Naive thymus-derived CD4-positive, alpha-beta T cell (primary cell): Measurements from ENCODE around the gene SERPINE2. TPM values are rescaled to one million over a fixed set of nuclear protein-coding genes. Genes with fewer than 3 reads are reported as not detected.
A peak's percentile ranks its signal among the peaks of the same experiment; 100 is the strongest.
"Not testable (repeated sequence)": the region's sequence is repeated elsewhere in the genome, so short reads cannot be mapped to it uniquely, and the experiment has no call there.

Source experiments
- ATAC-seq: fragments of 150-1000 bp; cut with Tn5 transposase; 2 replicates; pipeline ENCODE4 v1.10.0; 2021; ENCODE audit warnings: mild to moderate bottlenecking, moderate library complexity
- CTCF ChIA-PET: fragments of 350-600 bp; sonication (Branson Sonifier 250); formaldehyde crosslinking; loops from one replicate; lab custom pipeline; 2021; ENCODE audit warnings: antibody characterized with exemption; lab: Charles Lee
- POLR2A ChIA-PET: fragments of 350-600 bp; sonication (Branson Sonifier 250); formaldehyde crosslinking; loops from one replicate; lab custom pipeline; 2021; ENCODE audit warnings: antibody characterized with exemption, inconsistent platforms; lab: Charles Lee
- DNase-seq, 9 donors: peaks; one replicate each; pipeline versions ENCODE4 v3.0.0 to v3.0.0-alpha.2; 2020 to 2022; ENCODE audit warnings: mixed read lengths in 1 of 9
- H3K27ac ChIP-seq: one replicate; pipeline ENCODE4 v1.7.0; 2013; ENCODE audit warnings: mild to moderate bottlenecking, low read depth, low read length, moderate library complexity
- H3K27me3 ChIP-seq, 2 donors: one replicate each; pipeline ENCODE4 v1.7.0; 2013; ENCODE audit warnings: low read length in 2 of 2, mild to moderate bottlenecking in 2 of 2, moderate library complexity in 2 of 2; ENCODE audit not compliant: control insufficient read depth in 2 of 2, insufficient read depth in 2 of 2
- H3K36me3 ChIP-seq, 3 experiments: 1 replicate in 2 of 3; 2 replicates in 1 of 3; pipeline ENCODE4 v1.7.0; 2013; ENCODE audit warnings: low read length in 3 of 3, mild to moderate bottlenecking in 3 of 3, moderate library complexity in 1 of 3; ENCODE audit not compliant: insufficient read depth in 3 of 3, control insufficient read depth in 2 of 3
- H3K4me1 ChIP-seq, 2 donors: one replicate each; pipeline ENCODE4 v1.7.0; 2013; ENCODE audit warnings: low read length in 2 of 2, mild to moderate bottlenecking in 2 of 2, moderate library complexity in 1 of 2; ENCODE audit not compliant: control insufficient read depth in 2 of 2, insufficient read depth in 2 of 2
- H3K4me3 ChIP-seq: 2 replicates; pipeline ENCODE4 v1.7.0; 2013; ENCODE audit warnings: mild to moderate bottlenecking, low read length
- H3K9me3 ChIP-seq, 3 experiments: 1 replicate in 2 of 3; 2 replicates in 1 of 3; pipeline ENCODE4 v1.7.0; 2013; ENCODE audit warnings: low read length in 3 of 3; ENCODE audit not compliant: control insufficient read depth in 2 of 3
- H3K27ac Mint-ChIP-seq, 9 donors: one replicate each; pipeline ENCODE4 v1.8.0; 2020 to 2022; ENCODE audit warnings: mixed read lengths in 9 of 9, mild to moderate bottlenecking in 8 of 9, moderate library complexity in 5 of 9, inconsistent platforms in 2 of 9
- H3K27me3 Mint-ChIP-seq, 5 donors: one replicate each; pipeline ENCODE4 v1.8.0; 2021 to 2022; ENCODE audit warnings: mixed read lengths in 5 of 5, mild to moderate bottlenecking in 1 of 5
- H3K36me3 Mint-ChIP-seq, 5 donors: one replicate each; pipeline ENCODE4 v1.8.0; 2020 to 2022; ENCODE audit warnings: mixed read lengths in 5 of 5, mild to moderate bottlenecking in 3 of 5, inconsistent platforms in 1 of 5
- H3K4me1 Mint-ChIP-seq, 7 donors: one replicate each; pipeline ENCODE4 v1.8.0; 2020 to 2022; ENCODE audit warnings: mixed read lengths in 7 of 7, mild to moderate bottlenecking in 3 of 7, inconsistent platforms in 1 of 7
- H3K4me3 Mint-ChIP-seq, 10 donors: one replicate each; pipeline ENCODE4 v1.8.0; 2020 to 2022; ENCODE audit warnings: mild to moderate bottlenecking in 10 of 10, mixed read lengths in 10 of 10, moderate library complexity in 6 of 10, inconsistent platforms in 2 of 10
- H3K9me3 Mint-ChIP-seq, 11 donors: one replicate each; pipeline ENCODE4 v1.8.0; 2020 to 2022; ENCODE audit warnings: mixed read lengths in 11 of 11, mild to moderate bottlenecking in 4 of 11, inconsistent platforms in 1 of 11, moderate library complexity in 1 of 11
- intact Hi-C, 2 donors: fragments of 100-400 bp; cut with micrococcal nuclease; formaldehyde crosslinking; loops; one replicate each; pipeline ENCODE4 v1.15.1; 2023
- polyA plus RNA-seq, 2 donors: library from polyadenylated mRNA; unstranded; fragments of 300-500 nt; fragmentation: Illumina TruSeq; gene quantifications; one replicate each; pipeline ENCODE4 v1.2.3, GENCODE V29; 2021
- total RNA-seq, 6 experiments: library from RNA in 5 of 6; stranded (reverse) in 5 of 6; gene quantifications; 1 replicate in 5 of 6; 2 replicates in 1 of 6; pipeline ENCODE4 v1.2.3 and lab custom pipeline; 2021 to 2026

The SERPINE2 gene
- total and polyA plus RNA-seq, 7 experiments from 2014 or later: 5.2 to 46.7 (median 14.7) TPM

DNA sequence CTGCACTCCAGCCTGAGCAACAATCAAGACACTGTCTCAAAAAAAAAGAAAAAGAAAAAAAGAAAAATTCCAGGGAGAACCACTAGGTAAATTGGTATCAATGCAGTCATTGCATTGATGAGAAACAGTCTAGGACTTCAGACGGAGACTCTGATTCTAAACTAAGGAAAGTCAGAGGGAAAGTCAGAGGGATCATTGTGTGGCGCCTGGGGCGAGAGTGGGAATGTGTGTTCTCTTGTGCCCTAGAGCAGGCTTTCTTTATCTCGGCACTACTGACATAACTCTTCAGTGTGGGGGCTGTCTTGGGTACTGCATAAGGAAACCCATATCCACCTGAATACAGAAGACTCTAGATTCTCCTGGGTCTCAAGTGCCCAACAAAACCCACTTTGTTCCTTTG, 24.8 kb downstream of the SERPINE2 start:
- Histone ChIP-seq H3K9me3 (no peaks in the 10 kb centered on the region), H3K27me3 (no peaks in the 10 kb centered on the region), H3K4me3 (no peak overlapping the region), H3K4me1 (peaks cover 0 to 4% of the 10 kb centered on the region in 2 donors), H3K27ac (no peak overlapping the region), H3K36me3 (no peaks in the 10 kb centered on the region)
- ChIA-PET POLR2A (no interaction called here), CTCF (no interaction called here)
- Mint-ChIP-seq H3K27me3 (no peaks in the 10 kb centered on the region), H3K36me3 (peaks cover 0 to 13% (median 3%) of the 10 kb centered on the region in 5 donors), H3K9me3 (peaks cover 0 to 7% (median 0%) of the 10 kb centered on the region in 11 donors), H3K4me1 (peaks cover 11 to 37% (median 30%) of the 10 kb centered on the region in 7 donors), H3K4me3 (no peak overlapping the region), H3K27ac (no peak overlapping the region)
- intact Hi-C loops: no loop called here
- no peak for ATAC-seq
- no peak for DNase-seq

- Mint-ChIP-seq H3K4me1 (peaks cover 8 to 30% (median 21%) of the 10 kb centered on the region in 7 donors), H3K36me3 (peaks cover 0 to 10% (median 3%) of the 10 kb centered on the region in 5 donors), H3K4me3 (no peak overlapping the region), H3K27ac (no peak overlapping the region), H3K9me3 (peaks cover 0 to 7% (median 0%) of the 10 kb centered on the region in 11 donors), H3K27me3 (no peaks in the 10 kb centered on the region)
- Histone ChIP-seq H3K36me3 (no peaks in the 10 kb centered on the region), H3K4me1 (peaks cover 0 to 3% of the 10 kb centered on the region in 2 donors), H3K4me3 (no peak overlapping the region), H3K27me3 (no peaks in the 10 kb centered on the region), H3K27ac (no peak overlapping the region), H3K9me3 (no peaks in the 10 kb centered on the region)
- no peak for DNase-seq
- intact Hi-C loops: no loop called here
- POLR2A ChIA-PET: no interaction called here
- no peak for ATAC-seq
- CTCF ChIA-PET: no interaction called here
Measured at GRCh38 chr2:224011837-224012236, 27.2 kb downstream of the SERPINE2 start.

DNA sequence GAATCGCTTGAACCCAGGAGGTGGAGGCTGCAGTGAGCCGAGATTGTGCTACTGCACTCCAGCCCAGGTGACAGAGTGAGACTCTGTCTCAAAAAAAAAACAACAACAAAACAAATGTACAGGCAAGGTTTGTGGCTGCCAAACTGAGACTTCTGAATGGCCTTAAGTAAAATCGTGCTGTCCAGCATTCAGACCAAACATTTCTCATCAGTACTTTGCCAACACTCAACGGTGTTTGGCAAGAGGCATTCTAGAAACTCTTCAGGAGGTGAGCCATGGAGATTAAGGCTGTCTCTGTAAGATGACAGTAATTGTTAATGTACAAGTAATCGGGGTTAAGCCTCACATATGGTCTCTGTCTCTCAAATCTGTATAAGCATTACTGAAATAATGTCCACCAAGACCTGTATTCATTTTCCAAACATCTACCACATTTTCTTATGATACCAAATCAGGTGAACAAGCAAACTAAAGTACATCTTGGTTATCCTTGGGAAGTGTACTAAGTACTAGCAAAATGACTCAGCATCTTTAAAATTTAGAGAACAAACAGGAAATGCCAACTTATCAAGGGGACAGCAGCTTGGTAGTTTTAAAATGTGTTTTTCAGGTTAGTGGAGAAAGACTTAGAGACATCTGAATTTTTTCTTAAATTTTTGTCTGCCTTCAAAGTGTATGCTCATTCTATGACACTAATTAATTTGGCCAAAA, 29.3 kb downstream of the SERPINE2 start:
- Histone ChIP-seq H3K27ac (no peak overlapping the region), H3K27me3 (no peaks in the 10 kb centered on the region), H3K36me3 (no peaks in the 10 kb centered on the region), H3K9me3 (no peaks in the 10 kb centered on the region), H3K4me3 (no peak overlapping the region), H3K4me1 (no peaks in the 10 kb centered on the region)
- Mint-ChIP-seq H3K4me3 (peak overlapping the region in 1 of 10 donors; percentile 25), H3K9me3 (peaks cover 0 to 7% (median 0%) of the 10 kb centered on the region in 11 donors), H3K4me1 (peaks cover 2 to 17% (median 9%) of the 10 kb centered on the region in 7 donors), H3K27ac (peak overlapping the region in 1 of 9 donors; percentile 46), H3K27me3 (no peaks in the 10 kb centered on the region), H3K36me3 (peaks cover 0 to 8% (median 3%) of the 10 kb centered on the region in 5 donors)
- ChIA-PET POLR2A (no interaction called here), CTCF (interaction anchor here (0.7 to 1.0 kb wide), 2 partner anchors 40 to 562 kb away, joined by 3 to 4 read pairs; no protein-coding TSS in a partner anchor)
- DNase-seq: no peak
- intact Hi-C loops: loop anchor here in 1 of 2 donors (2.0 kb wide), 1 partner anchor 15 kb away; no protein-coding TSS in a partner anchor
- ATAC-seq: no peak

GRCh38 chr2:224008702-224009261, 30.3 kb downstream of the SERPINE2 start:
- Mint-ChIP-seq H3K9me3 (peaks cover 0 to 7% (median 0%) of the 10 kb centered on the region in 11 donors), H3K36me3 (peaks cover 0 to 8% (median 3%) of the 10 kb centered on the region in 5 donors), H3K27ac (no peak overlapping the region), H3K27me3 (no peaks in the 10 kb centered on the region), H3K4me3 (no peak overlapping the region), H3K4me1 (peaks cover 2 to 17% (median 9%) of the 10 kb centered on the region in 7 donors)
- DNase-seq: no peak
- ChIA-PET CTCF (no interaction called here), POLR2A (no interaction called here)
- Histone ChIP-seq H3K4me3 (no peak overlapping the region), H3K4me1 (no peaks in the 10 kb centered on the region), H3K27me3 (no peaks in the 10 kb centered on the region), H3K36me3 (no peaks in the 10 kb centered on the region), H3K27ac (no peak overlapping the region), H3K9me3 (no peaks in the 10 kb centered on the region)
- no peak for ATAC-seq
- intact Hi-C loops: loop anchor here in 1 of 2 donors (2.0 kb wide), 1 partner anchor 16 kb away; no protein-coding TSS in a partner anchor

DNA sequence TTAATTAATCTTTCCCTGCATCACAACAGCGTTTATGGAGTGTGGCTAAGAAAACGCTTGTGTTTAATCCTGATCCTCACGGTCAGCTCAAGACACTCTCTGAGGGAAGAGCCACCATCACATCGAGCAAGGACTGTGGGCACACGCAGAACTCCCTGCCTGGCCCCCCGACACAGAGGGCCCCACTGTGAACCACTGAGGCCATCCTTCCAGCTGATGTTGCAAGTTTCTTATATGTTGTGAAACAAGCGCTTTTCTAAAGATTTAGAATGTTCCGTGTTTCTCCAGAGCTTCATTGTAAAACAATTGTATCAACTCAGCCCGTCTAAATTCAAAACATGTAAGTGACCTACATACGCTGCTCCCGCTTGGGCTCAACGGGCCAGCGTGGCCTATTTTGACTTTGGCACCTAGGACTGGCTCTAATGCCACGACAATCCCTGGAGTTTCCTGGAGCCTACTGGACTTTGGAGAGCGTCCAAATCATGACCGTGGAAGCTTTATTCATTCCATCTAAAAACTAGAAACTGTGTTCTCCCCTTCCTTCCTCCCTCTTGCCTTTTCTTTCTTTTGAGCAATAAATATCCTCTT, 34.9 kb downstream of the SERPINE2 start:
- no peak overlapping the region for H3K27ac Mint-ChIP-seq
- Histone ChIP-seq H3K36me3 (peaks cover 0 to 7% (median 0%) of the 10 kb centered on the region in 3 experiments), H3K4me3 (no peak overlapping the region), H3K4me1 (no peaks in the 10 kb centered on the region), H3K27me3 (no peaks in the 10 kb centered on the region), H3K27ac (no peak overlapping the region), H3K9me3 (no peaks in the 10 kb centered on the region)
- DNase-seq (no peak), ATAC-seq (no peak)
- peaks cover 7 to 21% (median 9%) of the 10 kb centered on the region in 5 donors for H3K36me3 Mint-ChIP-seq
- H3K4me3 Mint-ChIP-seq: no peak overlapping the region
- ChIA-PET POLR2A (no interaction called here), CTCF (interaction anchor here (1.0 to 1.5 kb wide), 2 partner anchors 11 to 279 kb away, joined by 4 read pairs; no protein-coding TSS in a partner anchor)
- intact Hi-C loops: loop anchor here in 1 of 2 donors (2.0 kb wide), 1 partner anchor 17 kb away; no protein-coding TSS in a partner anchor
- no peaks in the 10 kb centered on the region for H3K27me3 Mint-ChIP-seq
- H3K4me1 Mint-ChIP-seq: peaks cover 0 to 5% (median 0%) of the 10 kb centered on the region in 7 donors
- H3K9me3 Mint-ChIP-seq: peaks cover 0 to 4% (median 0%) of the 10 kb centered on the region in 11 donors

GRCh38 chr2:224000662-224001061, 38.4 kb downstream of the SERPINE2 start:
- H3K4me3 ChIP-seq, H3K4me3 Mint-ChIP-seq, H3K27me3 Mint-ChIP-seq, H3K36me3 ChIP-seq, POLR2A ChIA-PET, H3K9me3 ChIP-seq, H3K4me1 Mint-ChIP-seq, H3K9me3 Mint-ChIP-seq, H3K27ac ChIP-seq, intact Hi-C loops, ATAC-seq, H3K27me3 ChIP-seq, H3K27ac Mint-ChIP-seq, H3K4me1 ChIP-seq, DNase-seq: not testable (repeated sequence)
- peaks cover 7 to 21% (median 11%) of the 10 kb centered on the region in 5 donors for H3K36me3 Mint-ChIP-seq
- CTCF ChIA-PET: interaction anchor here (0.6 kb wide), 1 partner anchor 270 kb away, joined by 4 read pairs; no protein-coding TSS in a partner anchor
